Adrenal gland (tissue), 12 donors: ENCODE data around the gene EDAR. TPM values are rescaled to one million over a fixed set of nuclear protein-coding genes. Genes with fewer than 3 reads are reported as not detected.

Source experiments
- DNase-seq, 7 donors: peaks; one replicate each; pipeline ENCODE4 v3.0.0-alpha.2; 2019 to 2020
- H3K27ac ChIP-seq, 5 donors: fragments of 200-600 bp; sonication (generic) in 4 of 5; 1 replicate in 3 of 5; 2 replicates in 2 of 5; pipeline versions ENCODE4 v1.5.1 to v1.8.0; 2016 to 2020; ENCODE audit warnings: mild to moderate bottlenecking in 1 of 5
- H3K27me3 ChIP-seq: fragments of 200-600 bp; 2 replicates; pipeline ENCODE4 v1.8.0; 2021
- H3K36me3 ChIP-seq, 2 donors: fragments of 200-600 bp; replicated peaks in 1 of 2; 1 replicate in 1 of 2; 2 replicates in 1 of 2; pipeline versions ENCODE4 v1.5.1 to v1.8.0; 2018 to 2022
- H3K4me1 ChIP-seq, 2 donors: fragments of 200-600 bp; replicated peaks in 1 of 2; 1 replicate in 1 of 2; 2 replicates in 1 of 2; pipeline versions ENCODE4 v1.5.1 to v1.8.0; 2018 to 2021
- H3K4me3 ChIP-seq, 4 donors: fragments of 200-600 bp; sonication (generic) in 3 of 4; one replicate each; pipeline ENCODE4 v1.5.1; 2016 to 2018
- H3K9me3 ChIP-seq, 3 donors: fragments of 200-600 bp; sonication (generic) in 1 of 3; replicated peaks in 1 of 3; 1 replicate in 2 of 3; 2 replicates in 1 of 3; pipeline versions ENCODE4 v1.5.1 to v1.8.0; 2016 to 2021
- POLR2A ChIP-seq, 2 donors: fragments of 450-650 bp; IDR thresholded peaks; one replicate each; pipeline ENCODE4 v1.6.1; 2017; ENCODE audit warnings: antibody characterized with exemption in 2 of 2, mild to moderate bottlenecking in 2 of 2, moderate library complexity in 1 of 2
- WGBS, 4 donors: extraction: QIAGEN DNeasy Blood & Tissue Kit in 2 of 4; methylation state at CpG; one replicate each; pipeline versions ENCODE4 v1.1.5 to v1.1.7; 2013 to 2017; 5-methylcytosine and 5-hydroxymethylcytosine counted together
- intact Hi-C, 2 donors: fragments of 100-400 bp; cut with DNase I; formaldehyde crosslinking; loops; one replicate each; pipeline versions ENCODE4 v1.14.1 to v1.15.0; 2022 to 2023
- polyA plus RNA-seq, 3 donors: library from polyadenylated mRNA; stranded (reverse); fragments of 200-250 nt in 2 of 3; fragments of 350-450 nt in 1 of 3; fragmentation: Illumina TruSeq in 1 of 3; extraction: RNeasy Lipid Tissue Mini Kit (QIAGEN cat#74804) in 1 of 3; gene quantifications; one replicate each; pipeline ENCODE4 v1.2.3, GENCODE V29; 2013 to 2014
- total RNA-seq, 9 donors: library from RNA; depleted of rRNA in 4 of 9; stranded (reverse); fragments of >200 nt in 4 of 9; fragments of 120-200 nt in 1 of 9; fragmentation: NEBNext Ultra II Directional in 1 of 9; extraction: Animal tissue kit (Norgen Biotek cat#: 25700) in 1 of 9; gene quantifications; one replicate each; pipeline versions ENCODE4 v1.1.0 to v1.2.4, GENCODE V29; 2013 to 2023
- TF ChIP-seq, protein P1 (sequence below), 6 experiments: fragments of 450-650 bp in 4 of 6; fragments of 200-600 bp in 2 of 6; sonication (generic) in 1 of 6; IDR thresholded peaks; 1 replicate in 5 of 6; 2 replicates in 1 of 6; pipeline versions ENCODE4 v1.5.1 to v1.8.0; 2016 to 2021; ENCODE audit warnings: antibody characterized with exemption in 6 of 6, mild to moderate bottlenecking in 2 of 6, moderate library complexity in 1 of 6
- donor health status: healthy with polysubstance abuse.
- donor health status: Bipolar disorder and iron deficiency.
- donor health status: DM: yes; HTN: yes; CAD: no.
- donor health status: DM: no; HTN: no; CAD: no.
- donor health status: DM: no; HTN: no; CAD: no.
- donor health status: DM: yes; HTN: yes; CAD: no.

The EDAR gene
- total and polyA plus RNA-seq, 12 donors = not detected

DNA sequence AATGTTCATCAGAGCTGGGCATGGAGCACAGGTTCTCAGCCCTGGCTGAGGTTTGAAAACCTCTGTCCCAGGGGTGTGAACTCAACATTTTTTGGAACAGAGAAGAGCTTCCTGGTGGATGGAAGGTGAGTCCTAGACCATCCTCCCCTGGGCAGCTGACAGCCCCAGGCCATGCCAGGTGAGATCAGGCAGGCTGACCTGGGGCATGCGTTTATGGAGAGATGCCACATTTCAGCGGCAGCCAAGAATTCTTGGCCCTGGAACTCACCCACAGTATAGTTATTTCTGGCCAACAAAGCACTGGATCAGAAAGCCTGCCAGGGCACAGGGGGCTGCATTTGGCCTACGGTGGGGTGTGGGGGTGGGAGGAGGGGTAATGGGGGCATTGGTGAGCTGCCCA lies 83.8 kb downstream of the EDAR start:
- intact Hi-C loops = no loop called here
- H3K4me3 ChIP-seq = no peak overlapping the region
- no peak for DNase-seq
- H3K9me3 ChIP-seq = no peaks in the 10 kb centered on the region
- no peaks in the 10 kb centered on the region for H3K27me3 ChIP-seq
- WGBS, 4 donors = 55 to 78% (median 58%) methylated on average over 1 to 3 of the region's 3 CpGs
- H3K27ac ChIP-seq = no peak overlapping the region
- H3K4me1 ChIP-seq = no peaks in the 10 kb centered on the region
- H3K36me3 ChIP-seq = no peaks in the 10 kb centered on the region
- no peak for TF ChIP-seq POLR2A (IDR thresholded peaks at IDR 0.05)
- TF ChIP-seq, protein P1, sequence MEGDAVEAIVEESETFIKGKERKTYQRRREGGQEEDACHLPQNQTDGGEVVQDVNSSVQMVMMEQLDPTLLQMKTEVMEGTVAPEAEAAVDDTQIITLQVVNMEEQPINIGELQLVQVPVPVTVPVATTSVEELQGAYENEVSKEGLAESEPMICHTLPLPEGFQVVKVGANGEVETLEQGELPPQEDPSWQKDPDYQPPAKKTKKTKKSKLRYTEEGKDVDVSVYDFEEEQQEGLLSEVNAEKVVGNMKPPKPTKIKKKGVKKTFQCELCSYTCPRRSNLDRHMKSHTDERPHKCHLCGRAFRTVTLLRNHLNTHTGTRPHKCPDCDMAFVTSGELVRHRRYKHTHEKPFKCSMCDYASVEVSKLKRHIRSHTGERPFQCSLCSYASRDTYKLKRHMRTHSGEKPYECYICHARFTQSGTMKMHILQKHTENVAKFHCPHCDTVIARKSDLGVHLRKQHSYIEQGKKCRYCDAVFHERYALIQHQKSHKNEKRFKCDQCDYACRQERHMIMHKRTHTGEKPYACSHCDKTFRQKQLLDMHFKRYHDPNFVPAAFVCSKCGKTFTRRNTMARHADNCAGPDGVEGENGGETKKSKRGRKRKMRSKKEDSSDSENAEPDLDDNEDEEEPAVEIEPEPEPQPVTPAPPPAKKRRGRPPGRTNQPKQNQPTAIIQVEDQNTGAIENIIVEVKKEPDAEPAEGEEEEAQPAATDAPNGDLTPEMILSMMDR (IDR thresholded peaks at IDR 0.05) = no peak

DNA sequence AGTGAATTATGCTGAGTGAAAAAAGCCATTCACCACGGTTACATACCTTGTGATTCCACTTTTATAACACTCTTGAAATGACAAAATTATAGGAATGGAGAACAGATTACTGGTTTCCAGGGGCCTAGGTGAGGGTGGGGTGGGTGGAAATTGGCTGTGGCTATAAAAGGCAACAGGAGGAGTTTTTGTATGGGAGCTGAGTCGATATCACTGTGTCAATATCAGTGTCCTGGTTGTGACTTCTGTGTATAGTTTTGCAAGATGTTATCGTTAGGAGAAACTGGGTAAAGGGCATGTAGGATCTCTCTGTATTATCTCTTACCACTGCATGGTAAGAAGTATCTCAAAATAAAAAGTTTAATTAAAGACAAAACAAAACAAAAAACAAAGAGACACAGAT lies 84.3 kb downstream of the EDAR start:
- Histone ChIP-seq H3K4me3 (no peak overlapping the region), H3K36me3 (no peaks in the 10 kb centered on the region), H3K4me1 (no peaks in the 10 kb centered on the region), H3K9me3 (no peaks in the 10 kb centered on the region), H3K27ac (no peak overlapping the region), H3K27me3 (no peaks in the 10 kb centered on the region)
- intact Hi-C loops = no loop called here
- TF ChIP-seq, protein P1 (IDR thresholded peaks at IDR 0.05) = no peak
- no peak for TF ChIP-seq POLR2A (IDR thresholded peaks at IDR 0.05)
- DNase-seq = no peak
- WGBS, 4 donors = 64 to 79% (median 74%) methylated on average over 3 of the region's 3 CpGs

DNA sequence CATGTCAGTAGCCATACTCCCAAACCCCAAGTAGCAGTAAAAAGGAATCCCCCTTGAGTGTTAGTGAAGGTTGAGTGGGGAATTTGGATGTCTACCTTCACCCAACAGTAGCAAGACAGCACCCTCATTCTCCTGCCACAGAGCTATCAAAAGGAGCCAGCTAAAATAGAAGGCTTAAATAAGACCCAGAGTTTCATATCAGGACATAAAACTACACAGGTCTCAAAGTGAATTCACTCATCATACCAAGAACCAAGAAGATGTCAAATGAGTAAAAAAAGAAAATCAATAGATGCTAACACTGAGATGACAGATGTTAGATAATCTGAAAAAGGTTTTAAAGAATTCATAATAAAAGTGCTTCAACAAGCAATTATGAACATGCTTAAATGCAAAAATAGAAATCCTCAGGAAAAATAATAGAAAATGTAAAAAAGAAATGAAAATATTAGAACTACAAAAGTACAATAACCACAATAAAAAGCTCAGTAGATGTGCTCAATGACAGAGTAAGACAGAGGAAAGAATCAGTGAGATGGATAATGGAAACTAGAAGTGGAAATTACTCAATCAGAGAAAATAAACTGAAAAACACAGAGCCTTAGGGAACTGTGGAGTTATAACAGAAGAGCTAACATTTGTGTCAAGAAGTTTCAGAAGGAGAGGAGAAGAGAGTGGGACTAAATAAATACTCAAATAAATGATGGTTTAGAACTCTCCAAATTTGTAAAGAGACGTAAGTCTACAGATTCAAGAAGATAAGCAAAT lies 90.5 kb downstream of the EDAR start:
- Histone ChIP-seq H3K4me3 (no peak overlapping the region), H3K36me3 (no peaks in the 10 kb centered on the region), H3K9me3 (no peaks in the 10 kb centered on the region), H3K27me3 (no peaks in the 10 kb centered on the region), H3K4me1 (no peaks in the 10 kb centered on the region), H3K27ac (no peak overlapping the region)
- WGBS, 4 donors = 64 to 82% (median 74%) methylated on average over 1 of the region's 1 CpG
- TF ChIP-seq, protein P1 (IDR thresholded peaks at IDR 0.05) = no peak
- no peak for TF ChIP-seq POLR2A (IDR thresholded peaks at IDR 0.05)
- no peak for DNase-seq
- intact Hi-C loops = no loop called here

DNA sequence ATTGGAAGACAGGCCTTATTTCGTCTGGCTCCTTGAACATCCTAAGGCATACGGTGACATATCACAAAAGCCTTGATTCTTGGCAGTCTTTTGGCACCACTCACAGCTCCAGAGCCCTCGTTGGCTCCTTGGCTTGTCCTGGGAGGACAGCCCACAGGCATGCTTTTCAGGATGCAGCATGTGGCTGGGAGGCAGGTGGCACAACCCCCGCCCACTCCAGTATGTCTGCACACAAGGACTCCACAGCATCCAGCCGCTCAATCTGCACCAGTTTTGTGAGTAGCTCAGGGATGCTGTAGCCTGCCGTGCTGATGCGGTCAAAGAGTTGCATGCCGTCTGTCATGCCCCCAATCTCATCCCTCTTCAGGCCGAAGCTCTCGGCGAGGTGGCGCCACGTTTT lies 92.3 kb downstream of the EDAR start:
- no peak for DNase-seq
- no peaks in the 10 kb centered on the region for H3K36me3 ChIP-seq
- 81 to 93% (median 91%) methylated on average over 7 to 13 of the region's 13 CpGs for WGBS, 4 donors
- H3K27ac ChIP-seq = no peak overlapping the region
- no peaks in the 10 kb centered on the region for H3K27me3 ChIP-seq
- intact Hi-C loops = no loop called here
- H3K4me1 ChIP-seq = no peaks in the 10 kb centered on the region
- H3K4me3 ChIP-seq = no peak overlapping the region
- no peaks in the 10 kb centered on the region for H3K9me3 ChIP-seq
- TF ChIP-seq, protein P1 (IDR thresholded peaks at IDR 0.05) = no peak
- no peak for TF ChIP-seq POLR2A (IDR thresholded peaks at IDR 0.05)
